ENCODE data around the gene MAPK10. TPM values are rescaled to one million over a fixed set of nuclear protein-coding genes. Genes with fewer than 3 reads are reported as not detected.
A peak's percentile ranks its signal among the peaks of the same experiment; 100 is the strongest.

MAPK10 gene
- total and polyA plus RNA-seq, 2 donors (not counting 1 experiment from before 2014, with no cell fraction given), result 3.8 to 20.0 TPM

DNA sequence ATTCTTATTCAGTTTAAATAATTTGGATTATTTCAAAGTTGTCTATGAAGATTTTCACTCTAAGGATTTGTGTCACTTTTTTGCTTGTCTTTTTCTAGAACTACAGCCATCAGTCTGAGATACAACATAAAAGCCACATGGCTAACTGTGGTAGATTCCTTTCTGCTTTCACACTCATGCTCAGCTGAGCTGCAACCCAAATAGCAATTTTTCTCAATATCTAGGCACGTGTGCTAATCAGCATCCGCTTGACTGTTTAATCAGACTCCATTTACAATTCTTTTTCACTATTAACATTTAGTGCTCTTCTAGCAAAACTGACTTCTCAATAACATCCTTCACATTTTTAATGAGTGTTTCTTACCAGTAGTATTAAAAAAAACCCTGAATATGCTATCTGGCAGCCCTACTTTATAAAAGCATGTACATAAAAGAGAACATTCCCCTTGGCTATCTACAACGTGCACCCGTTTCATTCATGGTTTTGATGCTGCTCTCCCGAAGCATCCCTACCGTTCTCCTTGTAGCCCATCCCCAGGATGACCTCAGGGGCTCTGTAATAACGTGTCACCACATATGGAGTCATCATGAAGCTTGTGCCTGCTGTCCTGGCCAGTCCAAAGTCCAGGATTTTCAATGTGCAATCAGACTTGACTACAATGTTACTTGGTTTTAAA, 259.2 kb downstream of the MAPK10 start:
- Histone ChIP-seq H3K4me2 (ENCODE audit: extremely low read depth, insufficient read depth, low read length) (no peak overlapping the region), H3K79me2 (ENCODE audit: control insufficient read depth, insufficient read depth, low read length) (no peaks in the 10 kb centered on the region), H3K9ac (ENCODE audit: insufficient read depth, low read length) (no peak overlapping the region), H2AFZ (ENCODE audit: low read length) (no peak overlapping the region), H3K27ac (ENCODE audit: insufficient read depth, low read length) (no peak overlapping the region), H3K36me3 (ENCODE audit: control insufficient read depth, insufficient read depth, low read length) (no peaks in the 10 kb centered on the region), H3K4me3 (replicated peaks in 1 of 4; ENCODE audit: control extremely low read depth in 1 of 4, insufficient read depth in 1 of 4, low read depth in 3 of 4, low read length in 4 of 4) (no peak overlapping the region), H3K9me3 (ENCODE audit: control insufficient read depth, insufficient read depth, low read depth, low read length) (no peaks in the 10 kb centered on the region), H4K20me1 (ENCODE audit: control insufficient read depth, extremely low read depth, insufficient read depth, low read length) (no peaks in the 10 kb centered on the region), H3K4me1 (ENCODE audit: control insufficient read depth, extremely low read depth, insufficient read depth, low read length) (no peaks in the 10 kb centered on the region), H3K27me3 (ENCODE audit: control insufficient read depth, insufficient read depth, low read length) (no peaks in the 10 kb centered on the region)
- DNase-seq (ENCODE audit: low read depth in 2 of 2), result peak in 1 of 2 donors; percentile 35
- TF ChIP-seq EZH2 (IDR thresholded peaks at IDR 0.05; ENCODE audit: low read length, missing control alignments) (no peak), CTCF (conservative IDR thresholded peaks at IDR 0.05 in 1 of 2, IDR thresholded peaks at IDR 0.05 in 1 of 2; ENCODE audit: low read depth in 1 of 2, low read length in 2 of 2) (no peak)

DNA sequence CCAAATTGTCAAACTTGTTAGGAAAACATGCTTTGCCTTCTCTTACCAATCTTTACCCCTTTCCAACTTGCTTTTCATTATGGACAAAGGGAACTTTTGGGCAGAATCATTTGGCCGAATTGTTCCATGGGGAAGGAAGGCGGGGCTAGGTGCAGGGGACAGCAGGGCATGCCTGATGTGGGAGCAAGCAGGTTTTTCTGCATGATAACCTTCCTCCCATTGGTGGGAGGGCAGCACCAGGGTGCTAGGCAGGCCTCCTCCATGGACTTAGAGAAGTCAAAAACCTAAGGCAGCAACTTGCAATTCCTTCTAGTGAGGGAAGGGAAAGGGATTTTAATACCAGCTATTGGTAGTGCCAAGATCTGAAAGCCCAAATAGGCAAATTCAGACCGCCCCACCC, 260.5 kb downstream of the MAPK10 start:
- Histone ChIP-seq H3K9ac (ENCODE audit: insufficient read depth, low read length) (no peak overlapping the region), H3K4me1 (ENCODE audit: control insufficient read depth, extremely low read depth, insufficient read depth, low read length) (no peaks in the 10 kb centered on the region), H3K79me2 (ENCODE audit: control insufficient read depth, insufficient read depth, low read length) (no peaks in the 10 kb centered on the region), H3K9me3 (ENCODE audit: control insufficient read depth, insufficient read depth, low read depth, low read length) (no peaks in the 10 kb centered on the region), H2AFZ (ENCODE audit: low read length) (no peak overlapping the region), H3K4me2 (ENCODE audit: extremely low read depth, insufficient read depth, low read length) (no peak overlapping the region), H3K27ac (ENCODE audit: insufficient read depth, low read length) (no peak overlapping the region), H4K20me1 (ENCODE audit: control insufficient read depth, extremely low read depth, insufficient read depth, low read length) (no peaks in the 10 kb centered on the region), H3K36me3 (ENCODE audit: control insufficient read depth, insufficient read depth, low read length) (no peaks in the 10 kb centered on the region), H3K27me3 (ENCODE audit: control insufficient read depth, insufficient read depth, low read length) (no peaks in the 10 kb centered on the region), H3K4me3 (replicated peaks in 1 of 4; ENCODE audit: control extremely low read depth in 1 of 4, insufficient read depth in 1 of 4, low read depth in 3 of 4, low read length in 4 of 4) (no peak overlapping the region)
- no peak for DNase-seq (ENCODE audit: low read depth in 2 of 2)
- TF ChIP-seq CTCF (conservative IDR thresholded peaks at IDR 0.05 in 1 of 2, IDR thresholded peaks at IDR 0.05 in 1 of 2; ENCODE audit: low read depth in 1 of 2, low read length in 2 of 2) (no peak), EZH2 (IDR thresholded peaks at IDR 0.05; ENCODE audit: low read length, missing control alignments) (no peak)

DNA sequence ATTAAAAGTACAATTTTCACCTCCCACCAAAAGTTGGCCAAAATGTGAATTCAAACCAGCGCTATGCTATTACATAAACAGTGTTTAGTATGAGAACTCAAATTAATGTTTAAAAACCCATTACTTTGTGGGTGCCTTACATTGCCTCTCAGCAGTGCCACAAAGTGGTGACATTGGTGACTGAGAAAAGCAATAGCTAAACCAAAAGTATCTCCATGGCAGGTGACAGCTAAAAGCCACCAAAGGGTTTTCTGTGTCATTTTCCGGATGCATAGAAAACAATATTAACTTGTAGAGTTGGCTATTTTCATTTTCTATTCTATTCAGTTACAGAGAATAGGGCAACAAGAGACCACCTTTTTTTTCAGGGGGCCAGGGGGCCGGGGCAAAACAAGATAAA, 261.2 kb downstream of the MAPK10 start:
- H3K79me2 ChIP-seq (ENCODE audit: control insufficient read depth, insufficient read depth, low read length), result no peaks in the 10 kb centered on the region
- H3K4me1 ChIP-seq (ENCODE audit: control insufficient read depth, extremely low read depth, insufficient read depth, low read length), result no peaks in the 10 kb centered on the region
- no peaks in the 10 kb centered on the region for H3K9me3 ChIP-seq (ENCODE audit: control insufficient read depth, insufficient read depth, low read depth, low read length)
- no peak overlapping the region for H3K4me2 ChIP-seq (ENCODE audit: extremely low read depth, insufficient read depth, low read length)
- TF ChIP-seq CTCF (conservative IDR thresholded peaks at IDR 0.05 in 1 of 2, IDR thresholded peaks at IDR 0.05 in 1 of 2; ENCODE audit: low read depth in 1 of 2, low read length in 2 of 2) (no peak), EZH2 (IDR thresholded peaks at IDR 0.05; ENCODE audit: low read length, missing control alignments) (no peak)
- H3K4me3 ChIP-seq (replicated peaks in 1 of 4; ENCODE audit: control extremely low read depth in 1 of 4, insufficient read depth in 1 of 4, low read depth in 3 of 4, low read length in 4 of 4), result no peak overlapping the region
- H3K9ac ChIP-seq (ENCODE audit: insufficient read depth, low read length), result no peak overlapping the region
- no peak for DNase-seq (ENCODE audit: low read depth in 2 of 2)
- H3K27me3 ChIP-seq (ENCODE audit: control insufficient read depth, insufficient read depth, low read length), result no peaks in the 10 kb centered on the region
- no peaks in the 10 kb centered on the region for H3K36me3 ChIP-seq (ENCODE audit: control insufficient read depth, insufficient read depth, low read length)
- no peaks in the 10 kb centered on the region for H4K20me1 ChIP-seq (ENCODE audit: control insufficient read depth, extremely low read depth, insufficient read depth, low read length)
- H2AFZ ChIP-seq (ENCODE audit: low read length), result no peak overlapping the region
- H3K27ac ChIP-seq (ENCODE audit: insufficient read depth, low read length), result no peak overlapping the region

All from fibroblast of lung (primary cell).